ENCODE data around the gene TRIM68.

Gene TRIM68

DNA sequence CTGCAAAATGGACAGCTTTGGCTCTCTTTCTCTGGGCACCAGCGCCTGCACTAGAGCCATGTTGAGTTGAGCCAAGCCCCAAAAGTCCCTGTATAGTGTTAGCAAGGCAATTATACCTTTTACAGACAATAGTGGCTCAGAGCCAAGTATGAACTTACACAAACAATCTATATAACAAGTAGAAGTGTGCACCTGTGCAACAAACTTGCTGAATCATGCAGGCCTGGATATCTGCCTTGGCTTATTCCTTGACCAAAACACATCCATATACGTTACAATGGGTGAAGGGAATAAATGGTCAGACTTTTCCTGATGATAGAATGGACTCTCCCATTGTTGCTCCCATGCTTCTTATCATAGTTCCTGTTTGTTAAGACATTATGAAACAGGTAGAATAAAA, 30.3 kb downstream of the TRIM68 start:
- Mint-ChIP-seq H3K9me3 (no peaks in the 10 kb centered on the region), H3K4me1 (peaks cover 8% of the 10 kb centered on the region), H3K27ac (no peak overlapping the region), H3K27me3 (peaks cover 12% of the 10 kb centered on the region), H3K36me3 (no peaks in the 10 kb centered on the region), H3K4me3 (no peak overlapping the region)
- CTCF ChIA-PET: no interaction called here
- DNase-seq: no peak

DNA sequence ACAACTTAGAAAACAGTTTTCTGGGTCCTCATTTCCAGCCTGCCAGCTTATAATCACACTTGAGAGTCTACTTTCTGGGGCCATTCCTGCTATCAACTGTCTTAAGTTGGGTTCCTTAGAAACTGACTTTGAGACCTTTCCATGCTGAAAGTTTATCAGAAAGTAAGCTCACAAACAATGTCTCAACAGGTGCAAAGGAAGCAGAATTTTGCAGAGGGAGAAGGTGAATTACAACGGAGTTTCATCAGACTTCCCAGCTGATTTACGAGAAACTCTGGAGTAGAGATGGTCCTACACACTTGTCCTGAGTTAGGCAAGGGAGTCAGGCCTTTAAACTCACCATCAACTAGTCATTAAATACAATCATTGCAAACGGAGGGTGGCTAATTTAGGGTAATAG, 31.2 kb downstream of the TRIM68 start:
- no peaks in the 10 kb centered on the region for H3K9me3 Mint-ChIP-seq
- CTCF ChIA-PET: no interaction called here
- no peak overlapping the region for H3K4me3 Mint-ChIP-seq
- DNase-seq: no peak
- H3K36me3 Mint-ChIP-seq: no peaks in the 10 kb centered on the region
- peaks cover 8% of the 10 kb centered on the region for H3K4me1 Mint-ChIP-seq
- H3K27me3 Mint-ChIP-seq: peaks cover 12% of the 10 kb centered on the region
- no peak overlapping the region for H3K27ac Mint-ChIP-seq

DNA sequence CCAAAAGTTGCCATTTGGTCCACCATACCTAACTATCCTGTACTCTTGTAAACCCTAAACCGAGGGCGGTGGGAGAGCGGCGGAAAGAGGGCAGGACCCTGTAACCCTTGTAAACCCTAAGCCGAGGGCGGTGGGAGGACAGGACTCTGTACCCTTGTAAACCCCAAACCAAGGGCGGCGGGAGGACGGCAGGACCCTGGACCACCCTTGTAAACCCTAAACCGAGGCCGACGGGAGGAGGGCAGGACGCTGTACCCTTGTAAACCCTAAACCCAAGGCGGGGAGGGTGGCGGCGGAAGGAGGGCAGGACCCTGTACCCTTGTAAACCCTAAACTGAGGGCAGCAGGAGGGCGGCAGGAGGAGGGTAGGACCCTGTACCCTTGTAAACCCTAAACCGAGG, 39.0 kb downstream of the TRIM68 start:
- Mint-ChIP-seq H3K9me3 (no peaks in the 10 kb centered on the region), H3K4me1 (no peaks in the 10 kb centered on the region), H3K27ac (no peak overlapping the region), H3K4me3 (no peak overlapping the region), H3K36me3 (no peaks in the 10 kb centered on the region), H3K27me3 (no peaks in the 10 kb centered on the region)
- DNase-seq: no peak
- CTCF ChIA-PET: no interaction called here

DNA sequence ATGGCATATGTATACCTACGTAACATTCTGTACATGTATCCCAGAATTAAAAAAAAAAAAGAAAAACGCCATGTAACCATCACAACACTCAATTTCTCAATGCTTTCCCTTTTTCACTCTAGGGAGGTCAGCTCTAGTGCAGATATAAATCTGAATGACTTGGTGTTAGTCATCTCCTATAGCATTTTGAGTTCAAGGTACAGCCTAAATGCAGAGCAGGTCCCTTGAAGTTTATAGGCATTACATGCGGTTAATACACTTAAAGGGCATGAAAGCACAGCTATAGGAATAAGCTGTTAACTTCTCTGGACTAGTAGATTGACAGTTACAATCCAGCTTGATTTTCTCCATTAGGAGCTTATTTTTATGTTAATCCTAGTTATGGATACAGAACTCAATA, 42.7 kb downstream of the TRIM68 start:
- no peaks in the 10 kb centered on the region for H3K36me3 Mint-ChIP-seq
- H3K27me3 Mint-ChIP-seq: peaks cover 5% of the 10 kb centered on the region
- H3K4me3 Mint-ChIP-seq: no peak overlapping the region
- H3K9me3 Mint-ChIP-seq: no peaks in the 10 kb centered on the region
- no peak for DNase-seq
- no peak overlapping the region for H3K27ac Mint-ChIP-seq
- CTCF ChIA-PET: no interaction called here
- H3K4me1 Mint-ChIP-seq: no peaks in the 10 kb centered on the region

DNA sequence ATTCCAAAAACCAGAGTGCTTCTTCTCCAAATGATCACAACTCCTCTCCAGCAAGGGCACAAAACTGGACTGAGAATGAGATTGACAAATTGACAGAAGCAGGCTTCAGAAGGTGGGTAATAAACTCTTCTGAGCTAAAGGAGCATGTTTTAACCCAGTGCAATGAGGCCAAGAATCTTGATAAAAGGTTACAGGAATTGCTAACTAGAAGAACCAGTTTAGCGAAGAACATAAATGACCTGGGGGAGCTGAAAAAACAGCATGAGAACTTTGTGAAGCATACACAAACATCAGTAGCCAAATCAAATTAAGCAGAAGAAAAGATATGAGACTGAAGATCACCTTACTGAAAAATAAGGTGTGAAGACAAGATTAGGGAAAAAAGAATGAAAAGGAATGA, 47.6 kb downstream of the TRIM68 start:
- CTCF ChIA-PET: no interaction called here
- no peak for DNase-seq
- no peaks in the 10 kb centered on the region for H3K4me1 Mint-ChIP-seq
- peaks cover 12% of the 10 kb centered on the region for H3K27me3 Mint-ChIP-seq
- no peak overlapping the region for H3K4me3 Mint-ChIP-seq
- no peaks in the 10 kb centered on the region for H3K9me3 Mint-ChIP-seq
- H3K36me3 Mint-ChIP-seq: no peaks in the 10 kb centered on the region
- H3K27ac Mint-ChIP-seq: no peak overlapping the region

DNA sequence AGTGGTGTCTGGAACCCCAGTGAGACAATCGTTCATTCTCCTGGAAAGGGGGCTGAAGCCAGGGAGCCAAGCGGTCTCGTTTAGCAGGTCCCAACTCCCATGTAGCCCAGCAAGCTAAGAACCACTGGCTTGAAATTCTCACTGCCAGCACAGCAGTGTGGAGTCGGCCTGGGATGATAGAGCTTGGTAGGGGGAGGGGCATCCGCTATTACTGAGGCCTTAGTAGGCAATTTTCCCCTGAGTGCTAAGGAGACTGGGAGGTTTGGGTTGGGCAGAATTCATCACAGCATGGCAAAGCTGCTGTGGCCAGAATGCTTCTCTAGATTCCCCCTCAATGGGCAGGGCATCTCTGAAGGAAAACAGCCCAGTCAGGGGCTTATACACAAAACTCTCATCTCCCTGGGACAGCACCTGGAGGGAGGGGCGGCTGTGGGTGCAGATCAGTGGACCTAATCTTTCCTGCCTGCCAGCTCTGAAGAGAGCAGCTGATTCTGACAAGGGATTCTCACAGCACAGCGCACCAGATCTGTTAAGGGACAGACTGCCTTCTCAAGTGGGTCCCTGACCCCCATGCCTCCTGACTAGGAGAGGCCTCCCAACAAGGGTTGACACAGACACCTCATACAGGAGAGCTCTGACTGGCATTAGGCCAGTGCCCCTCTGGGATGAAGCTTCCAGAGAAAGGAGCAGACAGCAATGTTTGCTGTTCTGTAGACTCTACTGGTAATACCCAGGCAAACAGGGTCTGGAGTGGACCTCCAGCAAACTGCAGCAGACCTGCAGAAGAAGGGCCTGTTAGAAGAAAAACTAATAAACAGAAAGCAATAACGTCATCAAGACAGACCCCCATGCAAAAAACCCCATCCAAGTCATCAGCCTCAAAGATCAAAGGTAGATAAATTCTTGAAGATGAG, 48.2 kb downstream of the TRIM68 start:
- no peak overlapping the region for H3K27ac Mint-ChIP-seq
- peaks cover 12% of the 10 kb centered on the region for H3K27me3 Mint-ChIP-seq
- CTCF ChIA-PET: no interaction called here

DNA sequence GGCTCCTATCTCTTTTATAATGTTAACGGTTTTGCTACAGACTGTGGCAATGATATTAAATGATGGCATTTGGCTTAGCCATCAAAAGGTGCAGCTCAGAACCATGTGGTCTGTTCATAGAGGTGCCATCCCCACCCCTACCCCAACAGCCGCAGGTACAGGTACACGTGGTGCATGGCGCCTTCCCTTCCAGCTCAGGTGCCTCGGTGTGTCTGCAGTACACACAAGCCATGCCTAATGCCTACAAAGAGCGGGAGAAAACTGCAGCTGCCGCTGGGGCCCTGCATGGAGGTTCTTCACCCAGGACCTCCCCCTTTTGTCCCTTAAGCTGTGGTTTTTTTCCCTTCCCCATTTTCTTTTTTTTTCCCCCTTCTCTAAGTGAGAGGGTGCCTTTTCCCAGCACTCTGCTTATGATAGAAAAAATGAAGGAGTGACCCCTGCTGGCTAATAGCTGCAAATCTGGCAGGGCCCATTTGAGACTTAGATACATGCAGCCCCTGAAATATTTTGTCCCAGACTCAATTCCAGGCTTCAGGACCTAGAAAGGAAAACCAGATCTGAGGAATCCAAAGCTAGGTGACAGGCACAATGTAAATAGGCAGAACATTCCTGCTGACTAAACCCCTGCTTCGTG, 56.6 kb downstream of the TRIM68 start:
- no peak for DNase-seq
- peaks cover 4% of the 10 kb centered on the region for H3K27me3 Mint-ChIP-seq
- H3K4me3 Mint-ChIP-seq: no peak overlapping the region
- no peaks in the 10 kb centered on the region for H3K4me1 Mint-ChIP-seq
- no peaks in the 10 kb centered on the region for H3K9me3 Mint-ChIP-seq
- no peak overlapping the region for H3K27ac Mint-ChIP-seq
- no peaks in the 10 kb centered on the region for H3K36me3 Mint-ChIP-seq
- CTCF ChIA-PET: interaction anchor here (0.5 to 1.1 kb wide), 2 partner anchors 364 to 368 kb away, joined by 3 to 5 read pairs; no protein-coding TSS in a partner anchor

More for the DNA sequence above, 48.2 kb downstream of the TRIM68 start:
- H3K9me3 Mint-ChIP-seq: no peaks in the 10 kb centered on the region
- no peaks in the 10 kb centered on the region for H3K4me1 Mint-ChIP-seq
- no peak overlapping the region for H3K4me3 Mint-ChIP-seq
- DNase-seq: no peak
- H3K36me3 Mint-ChIP-seq: no peaks in the 10 kb centered on the region
